Panc1 (cell line): ENCODE measurements around the gene MGAT4A. TPM values are rescaled to one million over a fixed set of nuclear protein-coding genes. Genes with fewer than 3 reads are reported as not detected.

Experiments
- ATAC-seq: fragments of 200-7000 bp; cut with Tn5 transposase; 2 replicates; pipeline ENCODE4 v1.9.1; 2020; ENCODE audit warnings: mild to moderate bottlenecking, moderate library complexity
- BruUV-seq: library from RNA; stranded (reverse); fragments of 400-500 nt; replicated peaks from 2 replicates; lab custom pipeline; 2021; lab: Mats Ljungman, UMichigan
- CTCF ChIA-PET: fragments of 300-600 bp; sonication (Branson Sonifier 250); formaldehyde crosslinking; loops from one replicate; lab custom pipeline; 2022; ENCODE audit warnings: antibody characterized with exemption; lab: Charles Lee
- POLR2A ChIA-PET: fragments of 300-600 bp; sonication (Branson Sonifier 250); formaldehyde crosslinking; loops from one replicate; lab custom pipeline; 2022; ENCODE audit warnings: antibody characterized with exemption; lab: Charles Lee
- DNase-seq: peaks from one replicate; pipeline ENCODE4 v3.0.0-alpha.2; 2010; ENCODE audit warnings: low read depth, low spot score
- H3K27ac ChIP-seq: 2 replicates; pipeline ENCODE4 v1.5.1; 2011; ENCODE audit warnings: mild to moderate bottlenecking, low read length, inconsistent platforms
- H3K27me3 ChIP-seq: fragments of 200-500 bp; sonication (Bioruptor generic); 2 replicates; pipeline ENCODE4 v1.6.0; 2014; ENCODE audit warnings: low read length, inconsistent platforms; ENCODE audit not compliant: control insufficient read depth, insufficient read depth
- H3K36me3 ChIP-seq: fragments of 200-500 bp; sonication (Bioruptor generic); 2 replicates; pipeline ENCODE4 v1.5.1; 2014; ENCODE audit warnings: inconsistent platforms, mild to moderate bottlenecking, low read length, moderate library complexity; ENCODE audit not compliant: control insufficient read depth, insufficient read depth
- H3K4me1 ChIP-seq: 2 replicates; pipeline ENCODE4 v1.5.1; 2011; ENCODE audit warnings: inconsistent platforms, mild to moderate bottlenecking, low read length, moderate library complexity; ENCODE audit not compliant: control insufficient read depth, insufficient read depth
- H3K4me3 ChIP-seq, 2 experiments: 2 replicates each; pipeline ENCODE4 v1.5.1; 2011 to 2012; ENCODE audit warnings: low read depth in 2 of 2, low read length in 2 of 2, mild to moderate bottlenecking in 2 of 2, inconsistent platforms in 1 of 2, moderate library complexity in 1 of 2
- H3K9me3 ChIP-seq: fragments of 200-500 bp; sonication (Bioruptor generic); 2 replicates; pipeline ENCODE4 v1.5.1; 2014; ENCODE audit warnings: low read depth, mild to moderate bottlenecking, inconsistent platforms, low read length, moderate library complexity; ENCODE audit not compliant: control insufficient read depth, insufficient read depth
- POLR2AphosphoS5 ChIP-seq: IDR thresholded peaks from 2 replicates; pipeline ENCODE4 v1.6.1; 2012; ENCODE audit warnings: mild to moderate bottlenecking, low read depth, low read length, moderate library complexity
- REST ChIP-seq, 2 experiments: IDR thresholded peaks; 2 replicates each; pipeline ENCODE4 v1.6.1; 2011 to 2012; ENCODE audit warnings: low read depth in 2 of 2, control low read depth in 1 of 2, low read length in 1 of 2, mild to moderate bottlenecking in 1 of 2, moderate library complexity in 1 of 2; ENCODE audit not compliant: insufficient read depth in 1 of 2
- SIN3A ChIP-seq: IDR thresholded peaks from 2 replicates; pipeline ENCODE4 v1.6.1; 2012; ENCODE audit warnings: low read depth, mild to moderate bottlenecking, low read length, moderate library complexity, borderline replicate concordance; ENCODE audit not compliant: insufficient read depth
- TCF7L2 ChIP-seq: IDR thresholded peaks from 2 replicates; pipeline ENCODE4 v1.6.1; 2011; ENCODE audit warnings: mild to moderate bottlenecking, low read depth, low read length, inconsistent platforms
- in situ Hi-C: cut with HindIII; loops from 2 replicates; pipeline ENCODE4 v1.10.0; 2016; ENCODE audit warnings: low sequenced_read_pairs, low pct_unique_long_range_greater_than_20kb
- intact Hi-C: fragments of 100-400 bp; cut with micrococcal nuclease; formaldehyde crosslinking; loops from one replicate; pipeline ENCODE4 v1.10.0; 2022; ENCODE audit not compliant: unreplicated experiment
- total RNA-seq: library from RNA; stranded (reverse); gene quantifications from one replicate; pipeline ENCODE4 v1.2.1, GENCODE V29; 2021; ENCODE audit not compliant: unreplicated experiment
- TF ChIP-seq, protein P1 (sequence below): fragments of 450-650 bp; IDR thresholded peaks from 2 replicates; pipeline ENCODE4 v1.5.1; 2017; ENCODE audit warnings: mild to moderate bottlenecking

The MGAT4A gene
- total RNA-seq, 1 experiment from 2014 or later, result 4.4 TPM

DNA sequence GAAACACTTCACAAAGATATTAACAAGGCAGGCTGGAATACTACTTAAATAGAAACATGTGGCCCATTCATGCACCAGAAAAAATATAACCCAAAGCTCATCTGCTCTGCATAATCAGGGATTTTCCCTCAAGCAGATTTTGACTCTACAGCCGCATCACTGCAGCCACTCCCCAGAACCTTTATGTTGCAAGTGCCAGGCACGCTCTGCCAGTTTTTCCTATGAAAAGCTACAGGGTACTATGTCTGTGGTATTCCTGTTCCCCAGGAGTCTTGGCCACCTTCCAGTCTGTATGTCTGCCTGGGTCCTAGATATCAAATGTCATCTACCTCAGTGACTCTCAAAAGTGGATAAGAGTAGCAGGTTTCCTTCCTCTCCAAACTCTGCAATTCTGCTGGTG lies 126.4 kb downstream of the MGAT4A start:
- CTCF ChIA-PET, result no interaction called here
- intact Hi-C loops, result no loop called here
- POLR2A ChIA-PET, result no interaction called here
- H3K4me1 ChIP-seq, result peaks cover 11% of the 10 kb centered on the region
- H3K9me3 ChIP-seq, result no peaks in the 10 kb centered on the region
- peaks cover 18% of the 10 kb centered on the region for H3K36me3 ChIP-seq
- in situ Hi-C loops, result no loop called here
- ATAC-seq (no peak), DNase-seq (no peak)
- BruUV-seq, result no TSS peak
- no peak overlapping the region for H3K27ac ChIP-seq
- TF ChIP-seq, protein P1, sequence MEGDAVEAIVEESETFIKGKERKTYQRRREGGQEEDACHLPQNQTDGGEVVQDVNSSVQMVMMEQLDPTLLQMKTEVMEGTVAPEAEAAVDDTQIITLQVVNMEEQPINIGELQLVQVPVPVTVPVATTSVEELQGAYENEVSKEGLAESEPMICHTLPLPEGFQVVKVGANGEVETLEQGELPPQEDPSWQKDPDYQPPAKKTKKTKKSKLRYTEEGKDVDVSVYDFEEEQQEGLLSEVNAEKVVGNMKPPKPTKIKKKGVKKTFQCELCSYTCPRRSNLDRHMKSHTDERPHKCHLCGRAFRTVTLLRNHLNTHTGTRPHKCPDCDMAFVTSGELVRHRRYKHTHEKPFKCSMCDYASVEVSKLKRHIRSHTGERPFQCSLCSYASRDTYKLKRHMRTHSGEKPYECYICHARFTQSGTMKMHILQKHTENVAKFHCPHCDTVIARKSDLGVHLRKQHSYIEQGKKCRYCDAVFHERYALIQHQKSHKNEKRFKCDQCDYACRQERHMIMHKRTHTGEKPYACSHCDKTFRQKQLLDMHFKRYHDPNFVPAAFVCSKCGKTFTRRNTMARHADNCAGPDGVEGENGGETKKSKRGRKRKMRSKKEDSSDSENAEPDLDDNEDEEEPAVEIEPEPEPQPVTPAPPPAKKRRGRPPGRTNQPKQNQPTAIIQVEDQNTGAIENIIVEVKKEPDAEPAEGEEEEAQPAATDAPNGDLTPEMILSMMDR, result no peak
- no peak for TF ChIP-seq TCF7L2
- no peak for TF ChIP-seq REST (IDR thresholded peaks at IDR 0.05; ENCODE audit: insufficient read depth in 1 of 2, low read depth in 2 of 2, low read length in 1 of 2)
- no peak for TF ChIP-seq SIN3A
- TF ChIP-seq POLR2AphosphoS5, result no peak
- no peak overlapping the region for H3K4me3 ChIP-seq
- H3K27me3 ChIP-seq, result no peaks in the 10 kb centered on the region

DNA sequence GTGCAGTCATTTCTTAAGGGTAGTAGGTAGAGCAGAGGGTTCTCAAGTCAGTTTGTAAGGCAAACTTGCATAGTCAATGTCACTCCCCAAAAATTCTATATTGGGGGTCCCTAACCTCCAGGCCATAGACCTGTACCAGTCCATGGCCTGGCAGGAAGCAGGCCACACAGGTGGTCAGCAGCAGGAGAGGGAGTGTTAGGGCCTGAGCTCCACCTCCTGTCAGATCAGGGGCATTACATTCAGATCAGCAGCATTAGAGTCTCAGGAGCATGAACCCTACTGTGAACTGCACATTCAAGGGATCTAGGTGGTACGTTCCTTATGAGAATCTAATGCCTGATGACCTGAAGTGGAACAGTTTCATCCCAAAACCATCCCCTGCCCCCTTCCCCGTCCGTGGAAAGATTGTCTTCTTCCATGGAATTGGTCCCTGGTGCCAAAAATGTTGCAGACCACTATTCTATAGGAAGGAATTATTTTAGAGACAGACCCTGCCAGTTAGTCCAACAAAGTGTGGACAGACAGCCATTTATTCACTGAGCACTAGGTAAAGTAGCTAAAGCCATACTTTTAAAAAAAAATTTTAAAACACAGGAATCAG lies 129.3 kb downstream of the MGAT4A start:
- Histone ChIP-seq H3K27ac (no peak overlapping the region), H3K27me3 (no peaks in the 10 kb centered on the region), H3K4me3 (no peak overlapping the region), H3K9me3 (no peaks in the 10 kb centered on the region), H3K36me3 (peaks cover 14% of the 10 kb centered on the region), H3K4me1 (no peaks in the 10 kb centered on the region)
- TF ChIP-seq, protein P1, result peak; percentile 81
- TF ChIP-seq REST (IDR thresholded peaks at IDR 0.05; ENCODE audit: insufficient read depth in 1 of 2, low read depth in 2 of 2, low read length in 1 of 2), result no peak
- TF ChIP-seq SIN3A, result no peak
- TF ChIP-seq POLR2AphosphoS5, result no peak
- ATAC-seq (peak; percentile 97), DNase-seq (no peak)
- in situ Hi-C loops, result no loop called here
- no TSS peak for BruUV-seq
- ChIA-PET POLR2A (no interaction called here), CTCF (no interaction called here)
- intact Hi-C loops, result loop anchor here (2.0 kb wide), 1 partner anchor 189 kb away; no protein-coding TSS in a partner anchor
